ENCODE measurements around the gene ICE2.

DNA sequence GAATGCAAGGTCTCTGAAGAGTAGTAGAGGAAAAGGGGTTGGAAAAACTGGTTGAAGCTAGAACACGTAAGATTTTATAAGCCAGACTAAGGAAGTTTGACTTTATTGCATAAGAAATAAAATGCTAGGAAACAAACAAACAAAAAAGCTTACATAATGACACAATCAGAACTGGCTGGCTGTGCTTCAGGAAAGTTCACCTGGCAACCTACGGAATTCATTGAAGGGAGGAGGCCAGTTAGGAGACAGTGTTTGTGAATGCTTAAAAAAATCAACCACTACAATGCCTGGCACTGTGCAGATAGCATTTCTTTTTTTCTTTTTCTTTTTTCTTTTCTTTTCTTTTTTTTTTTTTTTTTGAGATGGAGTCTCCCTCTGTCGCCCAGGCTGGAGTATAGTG lies 1.9 kb upstream of the ICE2 start:
- TF ChIP-seq EZH2 (IDR thresholded peaks at IDR 0.05; ENCODE audit: insufficient read depth, low read length) = no peak
- no peak for TF ChIP-seq CTCF (IDR thresholded peaks at IDR 0.05; ENCODE audit: insufficient read depth, low read depth, low read length)

All from astrocyte (in vitro differentiated cells and primary cell).